HCT116 (cell line): ENCODE measurements around the gene NFIB. TPM values are rescaled to one million over a fixed set of nuclear protein-coding genes. Genes with fewer than 3 reads are reported as not detected.

Experiments
- ATAC-seq: fragments of 200-7000 bp; cut with Tn5 transposase; 2 replicates; pipeline ENCODE4 v1.9.1; 2020; ENCODE audit warnings: mild to moderate bottlenecking, moderate library complexity
- BruUV-seq: library from RNA; stranded (reverse); fragments of 400-500 nt; replicated peaks from 2 replicates; lab custom pipeline; 2021; lab: Mats Ljungman, UMichigan
- CTCF ChIA-PET: fragments of 300-600 bp; sonication (Branson Sonifier 250); formaldehyde crosslinking; loops from one replicate; lab custom pipeline; 2021; ENCODE audit warnings: antibody characterized with exemption; lab: Charles Lee
- POLR2A ChIA-PET: fragments of 300-600, 350-600 bp; sonication (Branson Sonifier 250); formaldehyde crosslinking; loops from one replicate; lab custom pipeline; 2021; ENCODE audit warnings: antibody characterized with exemption; lab: Charles Lee
- RAD21 ChIA-PET, 2 experiments: fragments of 300-600 bp; sonication (Branson Sonifier 250); formaldehyde crosslinking; loops; one replicate each; lab custom pipeline; 2023; ENCODE audit warnings: low total read pairs in 2 of 2; ENCODE audit not compliant: uncharacterized antibody in 2 of 2, unreplicated experiment in 2 of 2, low non-redundant PET in 1 of 2; lab: Charles Lee
- DNase-seq: peaks from one replicate; pipeline ENCODE4 v3.0.0-alpha.2; 2010; ENCODE audit warnings: low read depth, low spot score
- H2AFZ ChIP-seq: fragments of 200-600 bp; shearing (Covaris generic), sonication (generic); 2 replicates; pipeline ENCODE4 v1.6.1; 2017; ENCODE audit warnings: low read depth, mixed run types, mixed read lengths, antibody characterized with exemption, low read length; ENCODE audit not compliant: poor library complexity, severe bottlenecking
- H3K27ac ChIP-seq: 2 replicates; pipeline ENCODE4 v1.5.1; 2012; ENCODE audit warnings: low read depth, low read length
- H3K27me3 ChIP-seq: fragments of 200-600 bp; sonication (generic); 2 replicates; pipeline ENCODE4 v1.6.1; 2016; ENCODE audit warnings: mixed run types, low read length, mixed read lengths; ENCODE audit not compliant: insufficient read depth
- H3K36me3 ChIP-seq, 2 experiments: fragments of 200-500 bp in 1 of 2; fragments of 200-600 bp in 1 of 2; sonication (Bioruptor generic) in 1 of 2; sonication (generic) in 1 of 2; 2 replicates each; pipeline versions ENCODE4 v1.5.1 to v1.6.1; 2014 to 2016; ENCODE audit warnings: low read length in 2 of 2, inconsistent platforms in 1 of 2, mixed read lengths in 1 of 2, mixed run types in 1 of 2; ENCODE audit not compliant: insufficient read depth in 2 of 2, control insufficient read depth in 1 of 2
- H3K4me1 ChIP-seq, 2 experiments: fragments of 200-600 bp in 1 of 2; sonication (generic) in 1 of 2; 2 replicates each; pipeline versions ENCODE4 v1.5.1 to v1.6.1; 2012 to 2017; ENCODE audit warnings: low read length in 2 of 2, inconsistent platforms in 1 of 2, mild to moderate bottlenecking in 1 of 2, mixed read lengths in 1 of 2, mixed run types in 1 of 2, moderate library complexity in 1 of 2; ENCODE audit not compliant: insufficient read depth in 2 of 2, control insufficient read depth in 1 of 2
- H3K4me2 ChIP-seq: fragments of 200-600 bp; sonication (generic); 2 replicates; pipeline ENCODE4 v1.6.1; 2017; ENCODE audit warnings: mixed run types, low read length, mixed read lengths
- H3K4me3 ChIP-seq, 2 experiments: fragments of 200-600 bp in 1 of 2; sonication (generic) in 1 of 2; replicated peaks in 1 of 2; 2 replicates each; pipeline ENCODE4 v1.5.1; 2011 to 2016; ENCODE audit warnings: low read length in 2 of 2, control low read depth in 1 of 2, low read depth in 1 of 2, mild to moderate bottlenecking in 1 of 2, mixed read lengths in 1 of 2, mixed run types in 1 of 2
- H3K79me2 ChIP-seq: fragments of 200-600 bp; sonication (generic); 2 replicates; pipeline ENCODE4 v1.6.1; 2017; ENCODE audit warnings: mild to moderate bottlenecking, mixed run types, low read length, moderate library complexity, mixed read lengths; ENCODE audit not compliant: insufficient read depth
- H3K9ac ChIP-seq: fragments of 200-600 bp; sonication (generic); 2 replicates; pipeline ENCODE4 v1.6.1; 2016; ENCODE audit warnings: low read length, mixed read lengths
- H3K9me2 ChIP-seq: fragments of 200-600 bp; sonication (generic), shearing (Covaris generic); 2 replicates; pipeline ENCODE4 v1.6.1; 2017; ENCODE audit warnings: mixed run types, mild to moderate bottlenecking, moderate library complexity; ENCODE audit not compliant: insufficient read depth
- H3K9me3 ChIP-seq, 2 experiments: fragments of 200-500 bp in 1 of 2; fragments of 200-600 bp in 1 of 2; sonication (Bioruptor generic) in 1 of 2; sonication (generic) in 1 of 2; 2 replicates each; pipeline ENCODE4 v1.6.1; 2014 to 2017; ENCODE audit warnings: low read length in 2 of 2, mixed read lengths in 2 of 2, inconsistent platforms in 1 of 2, low read depth in 1 of 2, mild to moderate bottlenecking in 1 of 2, mixed run types in 1 of 2, moderate library complexity in 1 of 2; ENCODE audit not compliant: control insufficient read depth in 1 of 2, insufficient read depth in 1 of 2
- H4K20me1 ChIP-seq: fragments of 200-600 bp; sonication (generic), shearing (Covaris generic); 2 replicates; pipeline ENCODE4 v1.6.1; 2017; ENCODE audit warnings: mixed run types, mild to moderate bottlenecking, moderate library complexity; ENCODE audit not compliant: insufficient read depth
- CEBPB ChIP-seq: IDR thresholded peaks from 2 replicates; pipeline ENCODE4 v1.6.1; 2012; ENCODE audit warnings: low read depth
- EGR1 ChIP-seq: IDR thresholded peaks from 2 replicates; pipeline ENCODE4 v1.6.1; 2012; ENCODE audit warnings: low read depth
- EZH2 ChIP-seq: fragments of 200-600 bp; sonication (generic); IDR thresholded peaks from 2 replicates; pipeline ENCODE4 v1.6.1; 2017; ENCODE audit warnings: antibody characterized with exemption, mixed run types
- EZH2phosphoT487 ChIP-seq: fragments of 200-600 bp; IDR thresholded peaks from 2 replicates; pipeline ENCODE4 v1.6.1; 2018; ENCODE audit warnings: antibody characterized with exemption, borderline replicate concordance
- FOSL1 ChIP-seq: IDR thresholded peaks from 2 replicates; pipeline ENCODE4 v1.6.1; 2012; ENCODE audit warnings: low read depth
- JUND ChIP-seq: IDR thresholded peaks from 2 replicates; pipeline ENCODE4 v1.6.1; 2012
- RAD21 ChIP-seq: IDR thresholded peaks from 2 replicates; pipeline ENCODE4 v1.6.1; 2012; ENCODE audit warnings: low read depth, mild to moderate bottlenecking
- SIN3A ChIP-seq: IDR thresholded peaks from 2 replicates; pipeline ENCODE4 v1.6.1; 2012; ENCODE audit warnings: low read depth
- TCF7L2 ChIP-seq: IDR thresholded peaks from 2 replicates; pipeline ENCODE4 v1.7.0; 2011; ENCODE audit warnings: borderline replicate concordance, inconsistent platforms; ENCODE audit not compliant: insufficient read depth, insufficient read length; ENCODE audit errors: extremely low read depth
- YY1 ChIP-seq: IDR thresholded peaks from 2 replicates; pipeline ENCODE4 v1.6.1; 2011; ENCODE audit warnings: low read length, low read depth, moderate library complexity, mild to moderate bottlenecking; ENCODE audit not compliant: insufficient replicate concordance; ENCODE audit errors: extremely low read depth
- ZNF274 ChIP-seq: fragments of 200-500 bp; sonication (Bioruptor generic); IDR thresholded peaks from 2 replicates; pipeline ENCODE4 v1.6.1; 2014; ENCODE audit warnings: mild to moderate bottlenecking, low read depth, low read length, inconsistent platforms
- intact Hi-C: fragments of 100-400 bp; cut with micrococcal nuclease; formaldehyde crosslinking; loops from 2 replicates; pipeline ENCODE4 v1.10.0; 2022
- total RNA-seq: library from RNA; stranded (reverse); gene quantifications from one replicate; pipeline ENCODE4 v1.2.1, GENCODE V29; 2021; ENCODE audit not compliant: unreplicated experiment

The NFIB gene
- total RNA-seq, 1 experiment from 2014 or later: 6.6 TPM

GRCh38 chr9:14147738-14148137 lies 166.2 kb downstream of the NFIB start (continued):
- no peak for TF ChIP-seq CEBPB
- TF ChIP-seq JUND: no peak
- TF ChIP-seq FOSL1: no peak
- TF ChIP-seq EZH2: no peak
- TF ChIP-seq SIN3A: no peak
- no peak for TF ChIP-seq RAD21
- TF ChIP-seq, all 23 proteins: peak for 0

- Histone ChIP-seq H3K4me3 (no peak overlapping the region), H3K9me2 (no peaks in the 10 kb centered on the region), H3K79me2 (no peaks in the 10 kb centered on the region), H3K4me1 (no peaks in the 10 kb centered on the region), H3K9me3 (no peaks in the 10 kb centered on the region), H3K9ac (no peak overlapping the region), H3K4me2 (no peak overlapping the region), H2AFZ (no peak overlapping the region), H3K36me3 (no peaks in the 10 kb centered on the region), H4K20me1 (no peaks in the 10 kb centered on the region), H3K27ac (no peak overlapping the region), H3K27me3 (no peaks in the 10 kb centered on the region)
- DNase-seq: no peak
- POLR2A ChIA-PET: no interaction called here
- RAD21 ChIA-PET: no interaction called here
- no peak for TF ChIP-seq YY1
- no peak for TF ChIP-seq EZH2phosphoT487
- TF ChIP-seq ZNF274: no peak
- no peak for TF ChIP-seq EGR1
- no peak for TF ChIP-seq TCF7L2
- BruUV-seq: no TSS peak
- intact Hi-C loops: no loop called here
- CTCF ChIA-PET: no interaction called here
- no peak for ATAC-seq
Measured at GRCh38 chr9:14146201-14146874, 167.6 kb downstream of the NFIB start.
